NCI-H187 (cell line): Measurements from ENCODE around the gene ATP13A2.
"Not testable (repeated sequence)": the region's sequence is repeated elsewhere in the genome, so short reads cannot be mapped to it uniquely, and the experiment has no call there.

Experiments
- DNase-seq, 2 experiments: peaks; one replicate each; lab custom pipeline; 2025; lab: John Stamatoyannopoulos, UW

Gene ATP13A2

DNA sequence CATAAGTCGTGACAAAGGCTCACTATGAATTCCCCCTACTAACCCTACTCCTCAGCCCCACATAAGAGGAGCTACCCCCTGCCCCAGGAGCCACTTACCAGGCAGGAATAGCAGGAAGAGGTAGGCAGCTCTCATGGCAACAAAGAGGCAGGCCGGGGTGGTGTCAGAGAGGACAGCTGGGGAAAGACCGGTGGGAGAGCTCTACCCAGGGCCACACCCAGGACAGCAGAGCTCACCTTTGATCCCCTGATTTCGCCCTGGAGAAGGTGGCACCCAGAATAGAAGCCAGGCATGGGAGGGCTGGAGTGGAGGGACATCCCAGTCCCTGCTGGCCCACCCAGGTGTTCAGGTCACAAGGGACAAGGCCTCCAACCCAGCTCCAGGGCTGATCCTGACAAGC, 33.6 kb downstream of the ATP13A2 start:
- no peak for DNase-seq

DNA sequence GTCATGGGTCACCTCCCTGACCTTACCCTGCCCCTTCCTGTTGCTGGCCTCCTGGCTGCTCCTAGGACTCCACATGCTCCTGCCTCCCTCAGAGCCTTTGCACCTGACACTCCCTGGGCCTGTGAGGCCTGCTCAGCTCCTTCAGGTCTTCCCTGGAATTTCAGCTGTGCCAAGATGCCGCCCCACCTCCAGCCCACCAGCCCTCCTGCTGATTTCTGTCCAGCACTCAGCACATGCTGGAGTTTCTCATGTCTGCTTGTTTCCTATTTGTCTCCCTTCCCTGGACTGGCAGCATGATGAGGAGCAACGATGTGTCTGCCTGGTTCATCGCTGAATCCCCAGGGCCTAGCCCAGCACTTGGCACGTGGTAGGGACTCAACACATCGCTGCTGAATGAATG, 34.4 kb downstream of the ATP13A2 start:
- DNase-seq: no peak

DNA sequence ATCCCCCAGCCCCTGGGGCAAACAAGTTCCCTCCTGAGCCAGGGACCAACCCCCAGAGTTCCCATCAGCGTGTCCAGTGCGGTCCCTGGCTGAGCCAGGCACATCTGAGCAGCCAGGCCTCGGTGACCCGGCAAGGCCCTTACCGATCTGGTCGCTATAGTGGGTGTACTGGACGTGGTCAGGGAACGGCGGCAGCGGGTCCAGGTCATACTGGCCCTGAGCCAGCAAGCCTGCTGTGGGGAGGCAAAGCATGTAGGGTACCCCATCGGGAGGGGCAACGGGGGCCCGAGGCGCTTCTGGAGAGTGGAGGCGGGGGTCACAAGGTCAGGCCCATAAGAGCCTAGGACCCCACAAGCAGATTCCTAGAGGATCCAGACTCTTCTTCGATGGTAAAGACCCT, 34.8 kb downstream of the ATP13A2 start:
- no peak for DNase-seq

DNA sequence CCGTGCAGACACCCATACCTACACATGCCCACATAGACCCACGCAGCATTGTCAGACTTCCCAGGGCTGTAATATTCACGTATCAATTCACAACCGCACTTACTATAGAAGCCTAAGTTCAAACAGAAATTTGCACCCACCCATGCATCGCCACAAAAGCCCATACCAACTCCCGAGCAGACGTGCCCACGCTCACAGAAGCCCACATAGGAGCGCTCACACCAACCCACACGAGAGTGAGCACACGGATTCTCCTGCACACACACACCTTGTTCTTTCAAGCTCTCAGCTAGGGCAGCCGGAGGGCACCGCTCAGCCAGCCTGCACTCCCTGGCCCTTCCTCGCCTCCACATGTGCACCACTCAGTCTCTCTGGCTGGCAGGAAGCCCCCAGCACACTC, 35.9 kb downstream of the ATP13A2 start:
- DNase-seq: no peak

- no peak for DNase-seq
Observed at GRCh38 chr1:16975211-16975610, 36.5 kb downstream of the ATP13A2 start.

- no peak for DNase-seq
Observed at GRCh38 chr1:16973215-16973614, 38.5 kb downstream of the ATP13A2 start.

- DNase-seq: no peak
Observed at GRCh38 chr1:16972189-16972895, 39.4 kb downstream of the ATP13A2 start.

DNA sequence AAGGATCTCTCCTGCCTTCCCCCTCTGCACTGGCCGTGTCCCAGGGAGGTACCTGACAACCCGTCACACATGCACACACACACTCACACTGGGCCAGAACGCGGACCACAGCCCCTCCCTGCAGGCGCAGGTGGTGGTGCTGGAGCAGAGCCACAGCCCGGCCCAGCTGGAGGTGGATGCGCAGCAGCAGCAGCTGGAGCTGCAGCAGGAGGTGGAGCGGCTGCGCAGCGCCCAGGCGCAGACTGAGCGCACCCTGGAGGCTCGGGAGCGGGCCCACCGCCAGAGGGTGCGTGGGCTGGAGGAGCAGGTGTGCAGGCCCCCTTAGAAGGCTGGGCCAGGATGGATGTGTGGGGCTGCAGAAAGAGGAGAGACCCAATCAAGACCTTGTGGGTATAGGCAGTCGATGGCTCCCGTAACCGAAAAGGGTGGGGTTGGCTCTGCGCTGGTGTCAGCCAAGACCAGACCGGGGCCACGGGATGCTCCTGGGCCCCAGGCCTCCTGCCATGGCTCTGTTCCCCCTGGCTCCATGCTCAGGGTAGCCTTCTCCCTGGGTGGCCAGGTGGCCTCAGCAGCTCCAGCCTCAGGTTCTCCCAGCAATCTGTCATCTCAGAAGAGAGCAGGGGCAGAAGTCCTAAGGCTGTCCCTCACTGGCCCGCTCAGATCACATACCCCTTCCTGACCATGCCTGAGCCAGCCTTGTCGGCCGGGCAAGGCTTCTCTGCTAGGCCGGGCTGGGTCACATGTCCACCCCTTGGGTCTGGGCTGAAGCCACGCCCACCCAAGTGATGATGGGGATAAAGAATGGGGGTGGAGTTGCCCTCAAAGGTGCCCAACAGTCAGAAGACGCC, 40.2 kb downstream of the ATP13A2 start:
- DNase-seq: peak; percentile 9 to 62

DNA sequence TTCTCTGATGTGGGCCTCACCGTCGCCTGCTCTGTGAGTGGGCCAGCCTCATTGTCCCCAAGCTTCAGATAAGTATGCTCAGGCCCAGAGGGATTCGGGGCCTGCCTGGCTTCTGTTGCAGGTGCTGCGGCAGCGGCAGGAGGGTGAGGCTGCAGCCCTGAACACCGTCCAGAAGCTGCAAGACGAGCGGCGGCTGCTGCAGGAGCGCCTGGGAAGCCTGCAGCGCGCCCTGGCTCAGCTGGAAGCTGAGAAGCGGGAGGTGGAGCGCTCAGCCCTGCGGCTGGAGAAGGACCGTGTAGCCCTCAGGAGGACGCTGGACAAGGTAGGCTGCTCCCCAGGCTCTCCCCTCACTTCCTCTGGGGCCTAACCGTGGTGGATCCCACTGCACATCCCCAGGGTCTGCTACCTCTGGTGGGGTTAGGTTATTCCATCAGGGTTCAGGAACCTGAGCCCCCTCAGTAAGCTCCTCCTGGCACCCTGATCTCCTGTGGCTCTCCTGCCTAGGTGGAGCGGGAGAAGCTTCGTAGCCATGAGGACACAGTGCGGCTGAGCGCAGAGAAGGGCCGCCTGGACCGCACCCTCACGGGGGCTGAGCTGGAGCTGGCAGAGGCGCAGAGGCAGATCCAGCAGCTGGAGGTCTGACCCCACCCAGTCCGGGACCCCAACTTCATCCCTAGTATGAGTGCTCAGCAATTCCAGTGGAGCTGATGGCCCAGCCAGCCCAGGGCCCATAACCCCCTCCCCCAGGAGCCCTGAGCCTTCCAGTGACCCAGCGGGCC, 41.4 kb downstream of the ATP13A2 start:
- no peak for DNase-seq

DNA sequence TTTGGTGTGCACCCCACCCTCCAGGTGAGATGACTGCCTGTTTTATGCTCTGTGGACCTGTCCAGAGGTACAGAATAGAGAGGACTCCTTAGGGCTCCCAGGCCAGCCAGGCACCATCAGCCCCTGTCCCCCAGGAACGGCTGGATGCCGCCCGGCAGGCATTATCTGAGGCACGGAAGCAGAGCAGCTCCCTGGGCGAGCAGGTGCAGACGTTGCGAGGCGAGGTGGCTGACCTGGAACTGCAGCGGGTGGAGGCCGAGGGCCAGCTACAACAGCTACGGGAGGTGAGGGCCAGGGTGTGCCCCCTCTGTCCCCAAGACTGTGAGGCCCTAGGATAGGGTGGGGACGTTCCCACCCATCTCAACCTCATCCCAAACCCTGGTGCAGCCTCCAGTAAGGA, 42.1 kb downstream of the ATP13A2 start:
- no peak for DNase-seq

DNA sequence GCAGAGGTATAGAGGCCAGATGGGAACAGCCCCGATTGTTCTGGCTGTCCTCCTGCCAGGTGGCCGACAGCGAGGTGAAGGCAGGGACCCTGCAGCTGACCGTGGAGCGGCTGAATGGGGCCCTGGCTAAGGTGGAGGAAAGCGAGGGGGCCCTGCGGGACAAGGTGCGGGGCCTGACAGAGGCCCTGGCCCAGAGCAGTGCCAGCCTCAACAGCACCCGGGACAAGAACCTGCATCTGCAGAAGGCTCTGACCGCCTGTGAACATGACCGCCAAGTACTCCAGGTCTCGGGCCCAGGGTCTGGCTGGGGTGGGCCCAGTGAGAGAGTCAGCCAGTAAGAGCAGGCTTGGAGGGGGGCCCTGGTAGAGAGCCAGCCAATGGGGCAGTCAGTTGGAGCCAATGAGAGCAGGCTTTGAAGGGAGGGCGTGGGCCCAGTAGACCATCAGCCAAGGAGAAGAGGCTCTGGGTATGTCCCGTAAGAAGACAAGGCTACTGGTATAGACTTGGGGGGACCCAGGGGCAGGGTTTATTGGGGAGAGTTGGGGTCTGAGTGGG, 42.6 kb downstream of the ATP13A2 start:
- no peak for DNase-seq

DNA sequence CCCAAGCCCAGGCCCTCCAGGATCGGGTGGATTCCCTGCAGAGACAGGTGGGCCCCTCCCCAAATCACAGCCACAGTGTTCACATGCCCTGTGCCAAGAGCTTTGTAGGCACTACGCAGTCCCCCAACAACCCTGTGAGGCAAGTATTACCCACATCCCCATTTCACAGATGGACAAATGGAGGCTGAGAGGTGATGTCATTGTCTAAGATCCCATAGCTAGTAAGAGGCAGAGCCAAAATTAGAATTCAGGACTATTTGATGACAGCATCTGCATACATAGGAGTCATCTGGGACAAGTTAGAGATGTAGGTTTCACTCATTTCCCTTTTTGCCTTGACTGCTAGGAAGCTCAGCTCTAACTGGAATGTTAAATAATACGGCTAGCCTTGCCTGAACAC, 43.4 kb downstream of the ATP13A2 start:
- DNase-seq: no peak

DNA sequence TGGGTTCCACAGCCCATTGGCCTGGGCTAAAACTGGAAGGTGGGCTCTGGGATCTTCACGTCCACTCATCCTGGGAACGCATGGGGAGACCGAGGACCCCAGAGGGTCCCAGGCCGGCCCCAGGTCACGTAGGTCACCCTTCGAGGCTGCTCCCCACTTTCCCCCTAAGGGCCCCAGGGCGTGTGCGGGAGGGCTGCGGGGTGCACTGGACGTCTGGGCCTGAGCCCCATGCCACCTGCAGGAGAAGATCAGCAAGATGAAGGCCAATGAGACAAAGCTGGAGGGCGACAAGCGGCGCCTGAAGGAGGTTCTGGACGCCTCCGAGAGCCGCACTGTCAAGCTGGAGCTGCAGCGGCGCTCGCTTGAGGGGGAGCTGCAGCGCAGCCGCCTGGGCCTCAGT, 43.8 kb downstream of the ATP13A2 start:
- DNase-seq: no peak

DNA sequence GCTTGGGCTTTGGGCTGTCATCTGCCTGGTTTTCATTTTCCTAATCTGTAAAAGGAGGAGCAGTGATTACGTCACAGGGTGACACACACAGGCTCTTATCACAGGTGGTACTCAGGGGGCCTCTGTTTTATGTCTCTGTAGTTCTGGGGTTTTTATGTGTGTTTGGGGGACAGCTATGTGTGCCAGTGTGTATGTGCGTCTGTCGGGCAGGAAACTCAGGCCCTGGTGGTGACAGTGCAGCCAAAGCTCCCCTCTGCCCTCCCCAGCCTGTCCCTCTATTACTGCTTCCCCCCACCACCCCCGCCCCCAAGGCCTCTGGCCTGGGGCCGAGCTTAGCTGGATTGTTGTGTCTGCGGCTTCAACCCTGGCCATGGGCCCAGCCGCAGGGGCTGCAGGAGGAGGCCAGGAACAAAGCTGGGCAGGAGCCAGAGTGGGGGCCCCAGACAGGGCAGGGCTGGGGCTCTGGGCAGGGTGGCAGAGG, 44.6 kb downstream of the ATP13A2 start:
- no peak for DNase-seq

DNA sequence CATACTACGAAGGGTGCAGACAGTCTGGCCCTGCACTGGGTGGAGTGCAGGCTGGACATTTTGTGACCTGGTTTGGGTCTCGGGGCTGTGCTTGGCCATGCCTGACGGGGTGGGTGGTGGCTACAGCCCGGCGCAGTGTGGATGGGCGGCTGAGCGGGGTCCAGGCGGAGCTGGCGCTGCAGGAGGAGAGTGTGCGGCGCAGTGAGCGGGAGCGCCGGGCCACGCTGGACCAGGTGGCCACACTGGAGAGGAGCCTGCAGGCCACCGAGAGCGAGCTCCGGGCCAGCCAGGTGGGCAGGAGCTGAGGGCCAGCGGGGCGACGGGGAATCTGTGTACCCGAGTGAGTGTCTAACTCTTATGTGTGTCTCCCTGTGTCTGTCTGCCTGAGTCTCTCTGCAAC, 45.4 kb downstream of the ATP13A2 start:
- no peak for DNase-seq

- DNase-seq: no peak
Observed at GRCh38 chr1:16965486-16966067, 46.2 kb downstream of the ATP13A2 start.

GRCh38 chr1:16964169-16964568, 47.6 kb downstream of the ATP13A2 start:
- not testable (repeated sequence) for DNase-seq

DNA sequence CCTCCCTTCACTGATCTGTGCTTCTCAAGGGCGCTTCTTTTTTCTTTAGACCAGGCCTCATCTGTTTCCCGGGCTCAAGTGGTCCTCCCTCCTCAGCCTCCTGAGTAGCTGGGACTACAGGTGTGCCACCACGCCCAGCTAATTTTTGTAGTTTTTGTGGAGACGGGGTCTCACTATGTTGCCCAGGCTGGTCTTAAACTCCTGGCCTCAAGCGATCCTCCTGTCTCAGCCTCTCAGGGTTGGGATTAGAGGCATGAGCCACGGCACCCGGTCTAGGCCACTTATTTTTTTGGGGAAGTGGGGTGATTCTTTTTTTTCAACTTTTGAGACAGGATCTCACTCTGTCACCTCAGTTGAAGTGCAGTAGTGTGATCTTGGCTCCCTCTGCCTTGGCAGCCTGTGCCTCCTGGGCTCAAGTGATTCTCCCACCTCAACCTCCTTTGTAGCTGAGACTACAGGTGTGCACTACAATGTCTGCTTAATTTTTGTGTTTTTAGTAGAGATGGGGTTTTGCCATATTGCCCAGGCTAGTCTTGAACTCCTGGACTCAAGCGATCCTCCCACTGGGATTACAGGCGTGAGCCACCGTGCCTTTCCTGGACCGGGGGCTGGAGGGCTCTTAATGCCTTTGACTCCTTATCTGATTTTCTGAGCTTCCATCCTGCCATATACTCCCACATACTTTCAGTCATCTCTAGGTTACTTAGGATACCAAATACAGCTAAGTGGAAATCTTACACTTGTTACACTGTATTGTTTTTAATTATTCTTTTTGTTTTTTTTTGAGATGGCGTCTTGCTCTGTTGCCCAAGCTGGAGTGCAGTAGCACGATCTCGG, 50.2 kb downstream of the ATP13A2 start:
- no peak for DNase-seq

DNA sequence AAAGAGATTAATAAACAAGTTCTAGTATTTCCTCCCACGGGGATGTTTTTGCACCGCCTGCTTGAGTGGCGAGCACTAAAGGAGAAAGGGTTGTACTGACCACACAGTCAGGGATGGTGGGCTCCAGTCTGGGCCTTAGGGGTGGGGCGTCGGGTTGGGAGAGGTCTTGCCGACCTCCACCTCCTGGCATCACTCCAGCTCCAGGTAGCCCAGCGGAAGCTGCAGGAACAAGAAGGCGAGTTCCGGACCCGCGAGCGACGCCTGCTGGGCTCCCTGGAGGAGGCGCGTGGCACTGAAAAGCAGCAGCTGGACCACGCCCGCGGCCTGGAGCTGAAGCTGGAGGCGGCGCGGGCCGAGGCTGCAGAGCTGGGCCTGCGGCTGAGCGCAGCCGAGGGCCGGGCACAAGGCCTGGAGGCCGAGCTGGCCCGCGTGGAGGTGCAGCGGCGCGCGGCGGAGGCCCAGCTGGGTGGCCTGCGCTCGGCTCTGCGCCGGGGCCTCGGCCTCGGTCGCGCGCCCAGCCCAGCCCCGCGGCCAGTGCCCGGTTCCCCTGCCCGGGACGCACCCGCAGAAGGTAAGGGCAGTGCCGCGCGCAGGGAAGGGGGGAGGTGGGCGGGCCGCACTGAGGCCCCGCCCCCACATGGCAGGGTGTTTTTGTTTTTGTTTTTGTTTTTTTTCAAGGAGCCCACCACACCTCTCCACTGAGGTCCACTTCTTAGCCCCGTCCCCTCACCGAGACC, 51.0 kb downstream of the ATP13A2 start:
- DNase-seq: peak; percentile 52 to 78

DNA sequence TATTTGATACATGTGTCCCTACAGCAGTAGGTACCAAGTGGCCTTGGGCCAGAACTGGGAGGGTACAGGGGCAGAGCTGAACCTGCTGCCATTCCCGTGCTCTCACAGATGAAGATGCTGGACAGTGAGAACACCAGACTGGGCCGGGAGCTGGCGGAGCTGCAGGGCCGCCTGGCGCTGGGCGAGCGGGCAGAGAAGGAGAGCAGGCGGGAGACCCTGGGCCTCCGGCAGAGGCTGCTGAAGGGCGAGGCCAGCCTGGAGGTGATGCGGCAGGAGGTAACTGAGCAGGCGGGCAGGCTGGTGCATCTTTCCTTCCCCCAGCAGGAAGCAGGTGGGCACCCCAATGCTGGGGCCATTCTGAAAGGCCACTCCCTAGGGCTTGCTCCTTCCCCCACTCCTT, 53.3 kb downstream of the ATP13A2 start:
- no peak for DNase-seq
